GM21619 (cell line): Measurements from ENCODE around the gene OVCA2.

Experiments
- ATAC-seq: cut with Tn5 transposase; IDR thresholded peaks from one replicate; pipeline ENCODE4 v1.9.1; 2021; ENCODE audit not compliant: unreplicated experiment

The OVCA2 gene

GRCh38 chr17:2084036-2084765 is 42.4 kb downstream of the OVCA2 start:
- ATAC-seq = no peak

GRCh38 chr17:2084766-2085647 is 43.2 kb downstream of the OVCA2 start:
- ATAC-seq = no peak

- ATAC-seq = no peak
Measured at GRCh38 chr17:2085648-2085949, 43.8 kb downstream of the OVCA2 start.

GRCh38 chr17:2086306-2086705 is 44.5 kb downstream of the OVCA2 start:
- ATAC-seq = no peak

- ATAC-seq = peak; percentile 37
Measured at GRCh38 chr17:2087597-2088211, 45.9 kb downstream of the OVCA2 start.

- ATAC-seq = peak; percentile 20
Measured at GRCh38 chr17:2089021-2089422, 47.2 kb downstream of the OVCA2 start.

- no peak for ATAC-seq
Measured at GRCh38 chr17:2090210-2090641, 48.4 kb downstream of the OVCA2 start.

GRCh38 chr17:2090804-2091534 is 49.1 kb downstream of the OVCA2 start:
- no peak for ATAC-seq

GRCh38 chr17:2092253-2092652 is 50.4 kb downstream of the OVCA2 start:
- ATAC-seq = no peak
